ENCODE data around the gene AMER3.

The AMER3 gene

GRCh38 chr2:130766037-130766436 is 10.7 kb downstream of the AMER3 start:
- Histone ChIP-seq H3K4me1 (ENCODE audit: insufficient read depth, low read length, poor library complexity, severe bottlenecking) (no peaks in the 10 kb centered on the region), H3K9ac (ENCODE audit: low read depth, low read length, poor library complexity, severe bottlenecking) (no peak overlapping the region), H3F3A (ENCODE audit: low read depth) (no peaks in the 10 kb centered on the region), H3K79me2 (ENCODE audit: insufficient read depth, low read length) (no peaks in the 10 kb centered on the region), H2AFZ (ENCODE audit: low read length) (no peak overlapping the region), H4K20me1 (ENCODE audit: insufficient read depth, low read length, poor library complexity, severe bottlenecking) (no peaks in the 10 kb centered on the region), H3K27me3 (ENCODE audit: insufficient read depth, low read length, poor library complexity, severe bottlenecking) (no peaks in the 10 kb centered on the region), H3K36me3 (ENCODE audit: insufficient read depth, low read length) (no peaks in the 10 kb centered on the region), H3K4me3 (ENCODE audit: low read length, poor library complexity, severe bottlenecking) (no peak overlapping the region), H3K9me2 (replicated peaks; ENCODE audit: low read depth, low read length) (no peaks in the 10 kb centered on the region), H3K4me2 (ENCODE audit: low read depth, low read length, poor library complexity, severe bottlenecking) (no peak overlapping the region), H3K9me3 (ENCODE audit: insufficient read depth, low read depth, low read length) (no peaks in the 10 kb centered on the region; the same call in 1 of the 2 replicates)
- no peak for TF ChIP-seq EZH2phosphoT487 (IDR thresholded peaks at IDR 0.05; ENCODE audit: borderline replicate concordance)
- TF ChIP-seq CTCF (conservative IDR thresholded peaks at IDR 0.05; ENCODE audit: low read length): no peak

- Histone ChIP-seq H3K36me3 (ENCODE audit: insufficient read depth, low read length) (no peaks in the 10 kb centered on the region), H3K9me3 (ENCODE audit: insufficient read depth, low read depth, low read length) (no peaks in the 10 kb centered on the region; the same call in 1 of the 2 replicates), H4K20me1 (ENCODE audit: insufficient read depth, low read length, poor library complexity, severe bottlenecking) (no peaks in the 10 kb centered on the region), H3F3A (ENCODE audit: low read depth) (no peaks in the 10 kb centered on the region), H3K79me2 (ENCODE audit: insufficient read depth, low read length) (no peaks in the 10 kb centered on the region), H3K9me2 (replicated peaks; ENCODE audit: low read depth, low read length) (no peaks in the 10 kb centered on the region), H3K4me2 (ENCODE audit: low read depth, low read length, poor library complexity, severe bottlenecking) (no peak overlapping the region), H3K4me3 (ENCODE audit: low read length, poor library complexity, severe bottlenecking) (no peak overlapping the region), H3K4me1 (ENCODE audit: insufficient read depth, low read length, poor library complexity, severe bottlenecking) (no peaks in the 10 kb centered on the region), H3K9ac (ENCODE audit: low read depth, low read length, poor library complexity, severe bottlenecking) (no peak overlapping the region), H3K27me3 (ENCODE audit: insufficient read depth, low read length, poor library complexity, severe bottlenecking) (no peaks in the 10 kb centered on the region), H2AFZ (ENCODE audit: low read length) (no peak overlapping the region)
- TF ChIP-seq CTCF (conservative IDR thresholded peaks at IDR 0.05; ENCODE audit: low read length) (no peak), EZH2phosphoT487 (IDR thresholded peaks at IDR 0.05; ENCODE audit: borderline replicate concordance) (no peak)
Observed at GRCh38 chr2:130766711-130767407, 11.5 kb downstream of the AMER3 start.

- H3K36me3 ChIP-seq (ENCODE audit: insufficient read depth, low read length): no peaks in the 10 kb centered on the region
- TF ChIP-seq CTCF (conservative IDR thresholded peaks at IDR 0.05; ENCODE audit: low read length): no peak
- no peak for TF ChIP-seq EZH2phosphoT487 (IDR thresholded peaks at IDR 0.05; ENCODE audit: borderline replicate concordance)
Observed at GRCh38 chr2:130767408-130767775, 12.1 kb downstream of the AMER3 start.

More at GRCh38 chr2:130767408-130767775, 12.1 kb downstream of the AMER3 start:
- Histone ChIP-seq H3K27me3 (ENCODE audit: insufficient read depth, low read length, poor library complexity, severe bottlenecking) (no peaks in the 10 kb centered on the region), H3K4me1 (ENCODE audit: insufficient read depth, low read length, poor library complexity, severe bottlenecking) (no peaks in the 10 kb centered on the region), H4K20me1 (ENCODE audit: insufficient read depth, low read length, poor library complexity, severe bottlenecking) (no peaks in the 10 kb centered on the region), H3K9me2 (replicated peaks; ENCODE audit: low read depth, low read length) (no peaks in the 10 kb centered on the region), H3K9me3 (ENCODE audit: insufficient read depth, low read depth, low read length) (no peaks in the 10 kb centered on the region), H3K4me2 (ENCODE audit: low read depth, low read length, poor library complexity, severe bottlenecking) (no peak overlapping the region), H3K9ac (ENCODE audit: low read depth, low read length, poor library complexity, severe bottlenecking) (no peak overlapping the region), H3K4me3 (ENCODE audit: low read length, poor library complexity, severe bottlenecking) (no peak overlapping the region), H3K79me2 (ENCODE audit: insufficient read depth, low read length) (no peaks in the 10 kb centered on the region), H2AFZ (ENCODE audit: low read length) (no peak overlapping the region), H3F3A (ENCODE audit: low read depth) (no peaks in the 10 kb centered on the region)

Data from Loucy (cell line).